Measurements from ENCODE around the gene TRAF3.

The TRAF3 gene

DNA sequence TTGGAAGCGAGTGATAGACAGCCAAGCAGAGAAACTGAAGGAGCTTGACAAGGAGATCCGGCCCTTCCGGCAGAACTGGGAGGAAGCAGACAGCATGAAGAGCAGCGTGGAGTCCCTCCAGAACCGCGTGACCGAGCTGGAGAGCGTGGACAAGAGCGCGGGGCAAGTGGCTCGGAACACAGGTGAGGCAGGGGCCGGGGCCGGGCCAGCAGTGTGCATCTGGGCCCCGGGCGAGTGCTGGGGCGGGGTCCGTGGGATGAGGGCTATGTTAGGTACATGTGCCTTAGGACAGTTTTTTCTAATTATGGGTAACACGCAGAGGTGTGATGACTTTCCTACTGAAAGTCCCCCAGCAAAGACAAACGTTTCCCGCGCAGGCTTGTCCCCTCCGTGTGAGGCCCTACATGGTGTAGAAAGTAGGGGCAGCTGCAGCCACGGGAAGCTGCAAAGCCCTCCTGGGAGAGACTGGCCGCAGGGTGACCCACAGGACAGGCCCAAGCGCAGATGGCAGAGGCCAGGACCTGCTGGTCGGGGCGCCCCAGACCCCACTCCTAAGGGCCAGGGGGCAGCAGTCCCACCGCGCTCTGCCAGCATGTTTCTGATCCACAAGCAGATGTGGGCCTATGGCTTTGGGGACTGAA is 126.1 kb downstream of the TRAF3 start:
- DNase-seq (ENCODE audit: insufficient read length, low spot score) (no peak), FAIRE-seq (no peak)

- no peak for DNase-seq (ENCODE audit: insufficient read length, low spot score)
- FAIRE-seq: no peak
These were observed 126.8 kb downstream of the TRAF3 start for GRCh38 chr14:102903889-102904512.

GRCh38 chr14:102905116-102906108 is 128.2 kb downstream of the TRAF3 start:
- no peak for FAIRE-seq
- no peak for DNase-seq (ENCODE audit: insufficient read length, low spot score)

GRCh38 chr14:102906616-102907302 is 129.5 kb downstream of the TRAF3 start:
- no peak for FAIRE-seq
- DNase-seq (ENCODE audit: insufficient read length, low spot score): no peak

- no peak for FAIRE-seq
- DNase-seq (ENCODE audit: insufficient read length, low spot score): no peak
These were observed 130.1 kb downstream of the TRAF3 start for GRCh38 chr14:102907303-102907844.

GRCh38 chr14:102907980-102908730 is 130.9 kb downstream of the TRAF3 start:
- no peak for DNase-seq (ENCODE audit: insufficient read length, low spot score)
- no peak for FAIRE-seq

DNA sequence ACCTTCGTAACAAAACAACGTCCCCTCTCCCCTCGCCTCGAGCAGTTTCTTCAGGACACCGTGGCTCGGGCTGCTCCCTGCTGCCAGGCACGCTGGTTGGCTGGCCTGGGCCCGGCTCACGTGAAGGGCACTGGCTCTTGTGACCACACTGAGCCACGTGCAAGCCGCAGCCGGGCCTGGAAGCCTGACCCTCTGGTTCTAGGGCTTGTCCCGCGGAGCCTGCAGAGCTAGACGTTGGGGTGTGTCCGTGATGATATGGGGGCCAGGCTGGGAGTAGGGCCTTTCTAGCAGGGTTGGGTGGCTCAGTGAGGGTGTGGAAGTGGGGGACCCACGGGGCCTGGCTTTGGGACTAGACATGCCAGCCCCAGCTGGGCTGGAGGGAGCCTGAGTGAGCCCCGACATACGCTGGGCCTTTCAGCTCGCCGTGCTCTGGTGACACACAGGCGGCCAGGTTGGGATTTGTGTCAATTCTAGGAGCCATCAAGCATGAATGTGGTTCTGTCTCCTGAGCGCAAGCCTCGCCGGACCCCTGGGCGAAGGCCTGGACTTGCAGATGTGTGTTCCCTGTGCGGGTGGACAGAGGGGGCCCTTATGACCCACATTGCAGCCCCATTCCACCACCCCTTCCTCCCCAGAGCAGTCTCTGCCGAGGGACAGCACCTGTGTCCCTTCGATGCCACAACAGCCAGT is 131.7 kb downstream of the TRAF3 start:
- FAIRE-seq (no peak), DNase-seq (ENCODE audit: insufficient read length, low spot score) (no peak)

DNA sequence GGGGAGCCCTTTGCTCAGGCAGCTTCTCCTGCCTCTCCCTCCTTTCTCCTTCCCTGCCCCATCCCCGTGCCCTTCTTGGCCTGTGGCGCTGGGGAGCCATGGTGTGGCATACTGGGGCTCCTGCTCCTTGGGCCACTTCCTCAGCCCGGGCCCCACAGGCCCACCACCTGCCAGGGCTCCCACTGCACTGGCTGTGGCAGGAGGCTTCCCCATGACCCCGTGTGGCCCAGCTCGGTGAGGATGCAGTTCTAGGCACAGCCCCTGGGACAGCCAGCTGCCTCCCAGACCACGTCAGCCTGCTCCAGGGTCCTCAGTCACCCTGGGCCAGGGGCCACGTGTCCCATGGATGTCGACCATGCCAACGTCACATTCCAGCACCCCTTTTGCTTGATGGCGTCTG is 132.2 kb downstream of the TRAF3 start:
- FAIRE-seq: no peak

GRCh38 chr14:102909911-102910310 is 132.7 kb downstream of the TRAF3 start:
- DNase-seq (ENCODE audit: insufficient read length, low spot score): no peak
- FAIRE-seq: no peak

More for the DNA sequence above, 132.2 kb downstream of the TRAF3 start:
- no peak for DNase-seq (ENCODE audit: insufficient read length, low spot score)

- DNase-seq (ENCODE audit: insufficient read length, low spot score): no peak
- no peak for FAIRE-seq
These were observed 133.2 kb downstream of the TRAF3 start for GRCh38 chr14:102910442-102910841.

GRCh38 chr14:102911541-102911951 is 134.3 kb downstream of the TRAF3 start:
- FAIRE-seq (no peak), DNase-seq (ENCODE audit: insufficient read length, low spot score) (no peak)

GRCh38 chr14:102911991-102912761 is 134.9 kb downstream of the TRAF3 start:
- FAIRE-seq (no peak), DNase-seq (ENCODE audit: insufficient read length, low spot score) (no peak)

GRCh38 chr14:102913341-102914211 is 136.3 kb downstream of the TRAF3 start:
- FAIRE-seq (no peak), DNase-seq (ENCODE audit: insufficient read length, low spot score) (no peak)

DNA sequence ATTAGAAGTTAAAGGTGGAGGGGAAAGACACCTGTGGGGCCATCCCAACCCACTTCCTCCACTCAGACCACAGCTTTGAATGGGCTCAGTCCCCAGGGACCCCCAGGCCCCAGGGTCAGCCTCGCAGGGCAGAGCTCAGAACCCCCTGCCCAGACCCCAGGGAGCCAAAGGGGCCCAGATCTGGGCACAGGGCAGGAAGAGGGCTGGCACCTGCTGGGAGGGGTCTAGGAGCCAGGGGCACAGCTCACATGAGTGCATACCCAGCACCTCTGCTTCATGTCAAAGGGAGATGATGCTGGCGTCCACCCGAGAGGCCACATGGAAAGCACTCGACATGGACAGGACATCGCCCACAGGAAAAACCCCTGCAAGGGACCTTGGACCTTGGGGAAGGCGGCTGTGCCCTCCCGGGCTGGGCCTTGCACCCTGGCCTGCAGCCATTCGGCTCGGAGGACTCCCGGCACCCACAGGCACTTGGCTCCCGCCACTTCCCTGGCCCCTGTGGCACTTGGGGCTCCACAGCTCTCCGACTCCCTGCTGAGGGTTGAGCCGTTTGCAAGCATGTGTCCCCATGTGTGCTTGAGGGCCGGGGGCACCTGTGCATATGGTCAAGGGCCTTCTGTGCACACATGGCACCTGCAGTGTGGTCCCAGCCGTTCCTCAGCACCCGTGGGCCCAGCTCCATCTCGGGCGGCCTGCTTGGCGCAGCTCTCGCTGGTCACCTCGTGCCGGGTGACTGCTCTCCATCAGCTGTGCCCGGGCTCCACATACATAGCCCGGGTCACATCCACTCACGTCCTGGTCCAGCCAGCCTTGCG is 137.4 kb downstream of the TRAF3 start:
- DNase-seq (ENCODE audit: insufficient read length, low spot score): no peak
- no peak for FAIRE-seq

DNA sequence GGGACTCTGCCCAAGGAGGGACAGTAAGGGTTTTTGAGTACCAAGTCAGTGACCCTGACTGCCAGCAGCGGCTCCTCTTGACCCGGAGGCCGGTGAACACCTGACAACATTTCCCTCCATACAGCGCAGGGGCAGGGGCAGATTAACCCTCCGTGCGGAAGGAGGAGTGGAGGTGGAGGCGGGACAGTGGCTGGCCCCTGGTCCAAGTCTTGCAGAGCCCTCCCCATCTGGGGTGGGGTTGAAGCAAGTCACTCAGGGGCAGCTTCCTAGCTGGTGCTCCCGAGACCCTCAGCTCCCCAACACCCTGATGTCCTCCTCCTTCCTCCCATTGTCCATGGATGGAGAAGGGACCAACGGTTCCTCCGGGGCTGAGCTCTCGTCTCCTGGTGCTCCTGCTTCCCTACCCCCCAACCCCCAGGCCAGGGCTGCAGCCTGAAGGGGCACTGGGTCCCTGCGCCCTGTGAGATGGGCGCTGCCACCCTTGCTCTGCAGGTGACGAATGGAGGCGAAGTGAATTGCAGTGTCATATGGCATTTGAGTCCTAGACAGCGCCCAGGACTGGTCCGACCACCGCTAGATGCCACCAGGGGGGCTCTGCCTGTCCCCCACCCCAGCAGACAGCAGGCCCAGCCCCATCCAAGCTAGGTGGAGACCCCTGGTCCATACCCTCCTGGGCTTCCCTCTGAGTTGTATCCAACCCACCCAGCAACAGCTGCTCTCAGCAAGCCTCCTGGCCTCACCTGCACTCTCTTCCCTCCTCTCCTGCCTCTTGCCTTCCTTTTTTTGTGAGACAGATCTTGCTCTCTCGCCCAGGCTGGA is 138.3 kb downstream of the TRAF3 start:
- DNase-seq (ENCODE audit: insufficient read length, low spot score) (no peak), FAIRE-seq (no peak)
